H9 (cell line): ENCODE measurements around the gene ADI1. TPM values are rescaled to one million over a fixed set of nuclear protein-coding genes. Genes with fewer than 3 reads are reported as not detected.
"Not testable (repeated sequence)": the region's sequence is repeated elsewhere in the genome, so short reads cannot be mapped to it uniquely, and the experiment has no call there.

ENCODE experiments used
- DNase-seq: peaks from one replicate; pipeline ENCODE4 v3.0.0-alpha.2; 2017
- H2AFZ ChIP-seq: one replicate; pipeline ENCODE4 v1.6.1; 2013; ENCODE audit warnings: mild to moderate bottlenecking, low read length, control low read depth, moderate library complexity
- H2AK5ac ChIP-seq: 2 replicates; pipeline ENCODE4 v1.6.1; 2013; ENCODE audit warnings: low read length, control low read depth, mixed read lengths; ENCODE audit not compliant: insufficient read length
- H2BK120ac ChIP-seq: one replicate; pipeline ENCODE4 v1.6.1; 2013; ENCODE audit warnings: low read depth, mild to moderate bottlenecking, low read length, control low read depth, inconsistent platforms; ENCODE audit not compliant: poor library complexity, severe bottlenecking
- H2BK12ac ChIP-seq: 2 replicates; pipeline ENCODE4 v1.6.1; 2013; ENCODE audit warnings: low read length, control low read depth, mixed read lengths, low read depth; ENCODE audit not compliant: insufficient read length
- H2BK15ac ChIP-seq: 2 replicates; pipeline ENCODE4 v1.6.1; 2013; ENCODE audit warnings: low read depth, low read length, control low read depth
- H2BK20ac ChIP-seq: one replicate; pipeline ENCODE4 v1.6.1; 2013; ENCODE audit warnings: low read depth, mild to moderate bottlenecking, low read length, control low read depth, inconsistent platforms; ENCODE audit not compliant: poor library complexity, severe bottlenecking
- H2BK5ac ChIP-seq: 2 replicates; pipeline ENCODE4 v1.6.1; 2013; ENCODE audit warnings: low read length, control low read depth, mixed read lengths; ENCODE audit not compliant: insufficient read length
- H3K14ac ChIP-seq: 2 replicates; pipeline ENCODE4 v1.6.1; 2013; ENCODE audit warnings: low read length, control low read depth; ENCODE audit not compliant: insufficient read depth
- H3K18ac ChIP-seq: 2 replicates; pipeline ENCODE4 v1.6.1; 2013; ENCODE audit warnings: low read depth, mild to moderate bottlenecking, mixed read lengths, low read length, control low read depth; ENCODE audit not compliant: insufficient read length
- H3K23ac ChIP-seq: 2 replicates; pipeline ENCODE4 v1.6.1; 2013; ENCODE audit warnings: low read length, control low read depth, mixed read lengths, low read depth; ENCODE audit not compliant: insufficient read length
- H3K23me2 ChIP-seq: 2 replicates; pipeline ENCODE4 v1.6.1; 2013; ENCODE audit warnings: low read depth, mild to moderate bottlenecking, mixed read lengths, low read length, control low read depth; ENCODE audit not compliant: insufficient read length, poor library complexity, severe bottlenecking
- H3K27ac ChIP-seq: 2 replicates; pipeline ENCODE4 v1.5.1; 2013; ENCODE audit warnings: low read length, control low read depth, mixed read lengths, low read depth; ENCODE audit not compliant: insufficient read length
- H3K27me3 ChIP-seq: 2 replicates; pipeline ENCODE4 v1.6.1; 2013; ENCODE audit warnings: low read length, control low read depth, inconsistent platforms; ENCODE audit not compliant: insufficient read depth
- H3K4ac ChIP-seq: 2 replicates; pipeline ENCODE4 v1.6.1; 2013; ENCODE audit warnings: low read depth, mild to moderate bottlenecking, control low read depth, inconsistent platforms, low read length, moderate library complexity
- H3K4me1 ChIP-seq: 2 replicates; pipeline ENCODE4 v1.6.1; 2013; ENCODE audit warnings: low read length, control low read depth, inconsistent platforms; ENCODE audit not compliant: insufficient read depth
- H3K4me2 ChIP-seq: 2 replicates; pipeline ENCODE4 v1.6.1; 2013; ENCODE audit warnings: low read length, control low read depth, mixed read lengths; ENCODE audit not compliant: insufficient read length, insufficient read depth
- H3K56ac ChIP-seq: 2 replicates; pipeline ENCODE4 v1.6.1; 2013; ENCODE audit warnings: low read depth, mild to moderate bottlenecking, mixed read lengths, low read length, control low read depth; ENCODE audit not compliant: insufficient read length
- H3K79me1 ChIP-seq: 2 replicates; pipeline ENCODE4 v1.6.1; 2013; ENCODE audit warnings: low read depth, mild to moderate bottlenecking, moderate library complexity, low read length, control low read depth, inconsistent platforms; ENCODE audit not compliant: insufficient read depth, poor library complexity, severe bottlenecking
- H3K79me2 ChIP-seq: 2 replicates; pipeline ENCODE4 v1.6.1; 2013; ENCODE audit warnings: low read length, control low read depth, inconsistent platforms; ENCODE audit not compliant: insufficient read depth
- H3K9ac ChIP-seq: 2 replicates; pipeline ENCODE4 v1.6.1; 2013; ENCODE audit warnings: low read length, control low read depth, mixed read lengths; ENCODE audit not compliant: insufficient read length; ENCODE audit errors: extremely low read depth
- H3K9me3 ChIP-seq: one replicate; pipeline ENCODE4 v1.6.1; 2013; ENCODE audit warnings: low read depth, low read length, inconsistent platforms; ENCODE audit not compliant: control insufficient read depth
- H3T11ph ChIP-seq: one replicate; pipeline ENCODE4 v1.6.1; 2013; ENCODE audit warnings: mild to moderate bottlenecking, low read length, control low read depth, inconsistent platforms
- H4K20me1 ChIP-seq: one replicate; pipeline ENCODE4 v1.6.1; 2013; ENCODE audit not compliant: control insufficient read depth, insufficient read length, insufficient read depth
- H4K5ac ChIP-seq: 2 replicates; pipeline ENCODE4 v1.6.1; 2013; ENCODE audit warnings: low read depth, mild to moderate bottlenecking, mixed read lengths, low read length, control low read depth; ENCODE audit not compliant: insufficient read length
- H4K8ac ChIP-seq: replicated peaks from 2 replicates; pipeline ENCODE4 v1.6.1; 2013; ENCODE audit warnings: low read length, control low read depth, mixed read lengths, low read depth; ENCODE audit not compliant: insufficient read length
- H4K91ac ChIP-seq: 2 replicates; pipeline ENCODE4 v1.6.1; 2013; ENCODE audit warnings: low read depth, mild to moderate bottlenecking, moderate library complexity, mixed read lengths, low read length, control low read depth; ENCODE audit not compliant: insufficient read length
- H3K27ac Mint-ChIP-seq, 3 experiments: 2 replicates in 2 of 3; 3 replicates in 1 of 3; pipeline ENCODE4 v1.8.0; 2020 to 2021; ENCODE audit warnings: mixed read lengths in 3 of 3, mild to moderate bottlenecking in 1 of 3, moderate library complexity in 1 of 3
- H3K27me3 Mint-ChIP-seq: 2 replicates; pipeline ENCODE4 v1.8.0; 2021; ENCODE audit warnings: low read depth, mild to moderate bottlenecking, moderate library complexity, mixed read lengths
- H3K36me3 Mint-ChIP-seq, 3 experiments: 2 replicates in 2 of 3; 3 replicates in 1 of 3; pipeline ENCODE4 v1.8.0; 2020 to 2021; ENCODE audit warnings: low read depth in 3 of 3, mixed read lengths in 3 of 3; ENCODE audit not compliant: insufficient read depth in 1 of 3
- H3K4me1 Mint-ChIP-seq, 2 experiments: 2 replicates each; pipeline ENCODE4 v1.8.0; 2020; ENCODE audit warnings: mixed read lengths in 2 of 2
- H3K4me3 Mint-ChIP-seq, 2 experiments: 2 replicates in 1 of 2; 3 replicates in 1 of 2; pipeline ENCODE4 v1.8.0; 2020 to 2021; ENCODE audit warnings: mild to moderate bottlenecking in 2 of 2, mixed read lengths in 2 of 2, moderate library complexity in 1 of 2
- H3K9me3 Mint-ChIP-seq, 2 experiments: 2 replicates in 1 of 2; 3 replicates in 1 of 2; pipeline ENCODE4 v1.8.0; 2020; ENCODE audit warnings: mild to moderate bottlenecking in 2 of 2, mixed read lengths in 2 of 2, moderate library complexity in 1 of 2
- CTCF ChIP-seq: fragments of 200-600 bp; sonication (generic); conservative IDR thresholded peaks from 3 replicates; pipeline ENCODE4 v1.8.0; 2021; ENCODE audit warnings: antibody characterized with exemption, mild to moderate bottlenecking
- WGBS: extraction: QIAGEN DNeasy Blood & Tissue Kit; methylation state at CpG from one replicate; pipeline ENCODE4 v1.1.7; 2013; ENCODE audit warnings: missing lambda C conversion rate, low lambda C conversion rate, mixed read lengths; ENCODE audit not compliant: insufficient read length; ENCODE audit errors: extremely low coverage; 5-methylcytosine and 5-hydroxymethylcytosine counted together
- total RNA-seq: library from RNA; stranded (reverse); gene quantifications from 2 replicates; pipeline ENCODE4 v1.2.1, GENCODE V29; 2021

ADI1 gene
- total RNA-seq, 1 experiment from 2014 or later = 23.4 TPM

GRCh38 chr2:3449086-3449485 lies 70.2 kb downstream of the ADI1 start:
- no peak overlapping the region for H3T11ph ChIP-seq
- no peaks in the 10 kb centered on the region for H3K23me2 ChIP-seq
- H3K14ac ChIP-seq = no peak overlapping the region
- H3K36me3 Mint-ChIP-seq = peaks cover 14 to 50% (median 29%) of the 10 kb centered on the region in 3 experiments
- H3K79me2 ChIP-seq = no peaks in the 10 kb centered on the region
- H4K91ac ChIP-seq = no peak overlapping the region
- no peaks in the 10 kb centered on the region for H3K9me3 Mint-ChIP-seq
- H3K18ac ChIP-seq = no peak overlapping the region
- H4K5ac ChIP-seq = no peak overlapping the region
- H3K23ac ChIP-seq = no peak overlapping the region
- H3K27ac Mint-ChIP-seq = no peak overlapping the region; a peak in 1 of 7 replicates
- H3K4me2 ChIP-seq = no peak overlapping the region
- no peak overlapping the region for H4K8ac ChIP-seq
- no peaks in the 10 kb centered on the region for H3K9me3 ChIP-seq
- no peaks in the 10 kb centered on the region for H3K4me1 ChIP-seq
- no peak overlapping the region for H2BK12ac ChIP-seq
- H3K56ac ChIP-seq = no peak overlapping the region
- H3K4me3 Mint-ChIP-seq = no peak overlapping the region
- no peaks in the 10 kb centered on the region for H3K79me1 ChIP-seq
- no peak overlapping the region for H2AFZ ChIP-seq
- no peaks in the 10 kb centered on the region for H4K20me1 ChIP-seq
- no peak overlapping the region for H2BK120ac ChIP-seq
- H2BK5ac ChIP-seq = no peak overlapping the region
- no peak overlapping the region for H3K9ac ChIP-seq
- no peak overlapping the region for H2BK20ac ChIP-seq
- no peak overlapping the region for H2AK5ac ChIP-seq
- no CpG with 5 or more reads among the region's 13 CpGs for WGBS
- H3K27me3 Mint-ChIP-seq = no peaks in the 10 kb centered on the region; the same call in 1 of the 2 replicates
- H2BK15ac ChIP-seq = no peak overlapping the region
- H3K4me1 Mint-ChIP-seq = peaks cover 3 to 5% of the 10 kb centered on the region in 2 experiments; a peak in 2 of 4 replicates
- no peak for DNase-seq
- no peak overlapping the region for H3K4ac ChIP-seq
- H3K27ac ChIP-seq = no peak overlapping the region
- TF ChIP-seq CTCF = no peak
- H3K27me3 ChIP-seq = no peaks in the 10 kb centered on the region

DNA sequence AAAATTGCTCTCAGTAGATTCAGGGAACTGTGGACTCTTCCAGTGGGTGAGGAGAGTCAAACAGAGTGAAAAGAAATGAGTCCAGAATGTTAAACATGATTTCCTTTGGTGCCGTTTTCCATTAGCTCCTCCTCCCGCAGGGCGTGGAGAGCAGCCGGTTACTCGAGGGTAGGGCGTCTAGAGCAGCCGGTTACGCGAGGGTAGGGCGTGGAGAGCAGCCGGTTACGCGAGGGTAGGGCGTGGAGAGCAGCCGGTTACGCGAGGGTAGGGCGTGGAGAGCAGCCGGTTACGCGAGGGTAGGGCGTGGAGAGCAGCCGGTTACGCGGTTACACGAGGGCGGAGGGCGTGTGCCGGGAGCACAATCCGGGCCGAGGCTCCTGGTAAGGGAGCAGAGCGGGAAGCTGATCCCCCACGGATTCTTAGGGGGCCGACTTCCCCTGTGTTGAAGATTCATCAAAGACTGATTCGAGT lies 70.9 kb downstream of the ADI1 start:
- H3K23ac ChIP-seq = not testable (repeated sequence)

More for the DNA sequence above, 70.9 kb downstream of the ADI1 start:
- not testable (repeated sequence) for H3K56ac ChIP-seq, H3K27me3 Mint-ChIP-seq, H3K9me3 ChIP-seq, H3K27ac ChIP-seq, H4K8ac ChIP-seq, H4K5ac ChIP-seq, H2BK120ac ChIP-seq, H3K27ac Mint-ChIP-seq, H3K4ac ChIP-seq, H2BK15ac ChIP-seq, H2BK5ac ChIP-seq, H3K4me1 Mint-ChIP-seq, H2AFZ ChIP-seq, H3T11ph ChIP-seq, H3K4me1 ChIP-seq, H4K20me1 ChIP-seq, H3K9ac ChIP-seq, H3K14ac ChIP-seq, H3K27me3 ChIP-seq, DNase-seq, H3K9me3 Mint-ChIP-seq, H3K4me2 ChIP-seq, H3K18ac ChIP-seq, H2BK20ac ChIP-seq, H3K23me2 ChIP-seq, H3K4me3 Mint-ChIP-seq, H3K79me1 ChIP-seq, H3K79me2 ChIP-seq, H2AK5ac ChIP-seq, H2BK12ac ChIP-seq, H4K91ac ChIP-seq
- H3K36me3 Mint-ChIP-seq = peaks cover 11 to 55% (median 29%) of the 10 kb centered on the region in 3 experiments; a peak in 6 of 7 replicates
- WGBS = no CpG with 5 or more reads among the region's 35 CpGs
